Glutamatergic neuron (in vitro differentiated cells): Measurements from ENCODE around the gene HLA-E. TPM values are rescaled to one million over a fixed set of nuclear protein-coding genes. Genes with fewer than 3 reads are reported as not detected.
A peak's percentile ranks its signal among the peaks of the same experiment; 100 is the strongest.

Source experiments
- DNase-seq: peaks from one replicate; pipeline ENCODE4 v3.0.0; 2022
- H3K27ac Mint-ChIP-seq: one replicate; pipeline ENCODE4 v1.8.0; 2020; ENCODE audit warnings: mild to moderate bottlenecking, mixed read lengths, inconsistent platforms; ENCODE audit not compliant: unreplicated experiment
- H3K27me3 Mint-ChIP-seq: one replicate; pipeline ENCODE4 v1.8.0; 2020; ENCODE audit warnings: mild to moderate bottlenecking, moderate library complexity, mixed read lengths, inconsistent platforms; ENCODE audit not compliant: unreplicated experiment
- H3K36me3 Mint-ChIP-seq: one replicate; pipeline ENCODE4 v1.8.0; 2020; ENCODE audit warnings: mild to moderate bottlenecking, mixed read lengths, inconsistent platforms; ENCODE audit not compliant: unreplicated experiment
- H3K4me1 Mint-ChIP-seq: one replicate; pipeline ENCODE4 v1.8.0; 2020; ENCODE audit warnings: mild to moderate bottlenecking, low read depth, mixed read lengths, inconsistent platforms; ENCODE audit not compliant: unreplicated experiment
- H3K4me3 Mint-ChIP-seq: one replicate; pipeline ENCODE4 v1.8.0; 2020; ENCODE audit warnings: mild to moderate bottlenecking, mixed read lengths, inconsistent platforms; ENCODE audit not compliant: unreplicated experiment
- H3K9me3 Mint-ChIP-seq: one replicate; pipeline ENCODE4 v1.8.0; 2020; ENCODE audit warnings: mild to moderate bottlenecking, moderate library complexity, mixed read lengths, inconsistent platforms; ENCODE audit not compliant: unreplicated experiment
- total RNA-seq: library from RNA; stranded (reverse); fragmentation: NEBNext Ultra II Directional; extraction: Animal tissue kit (Norgen Biotek cat#: 25700); gene quantifications from one replicate; pipeline ENCODE4 v1.2.1, GENCODE V29; 2021; ENCODE audit not compliant: unreplicated experiment
- TF ChIP-seq, protein P1 (sequence below): fragments of 200-600 bp; sonication (generic); IDR thresholded peaks from one replicate; pipeline ENCODE4 v1.5.0; 2021; ENCODE audit not compliant: partially characterized antibody, unreplicated experiment

HLA-E gene
- total RNA-seq, 1 donor from 2014 or later = 18.1 TPM

DNA sequence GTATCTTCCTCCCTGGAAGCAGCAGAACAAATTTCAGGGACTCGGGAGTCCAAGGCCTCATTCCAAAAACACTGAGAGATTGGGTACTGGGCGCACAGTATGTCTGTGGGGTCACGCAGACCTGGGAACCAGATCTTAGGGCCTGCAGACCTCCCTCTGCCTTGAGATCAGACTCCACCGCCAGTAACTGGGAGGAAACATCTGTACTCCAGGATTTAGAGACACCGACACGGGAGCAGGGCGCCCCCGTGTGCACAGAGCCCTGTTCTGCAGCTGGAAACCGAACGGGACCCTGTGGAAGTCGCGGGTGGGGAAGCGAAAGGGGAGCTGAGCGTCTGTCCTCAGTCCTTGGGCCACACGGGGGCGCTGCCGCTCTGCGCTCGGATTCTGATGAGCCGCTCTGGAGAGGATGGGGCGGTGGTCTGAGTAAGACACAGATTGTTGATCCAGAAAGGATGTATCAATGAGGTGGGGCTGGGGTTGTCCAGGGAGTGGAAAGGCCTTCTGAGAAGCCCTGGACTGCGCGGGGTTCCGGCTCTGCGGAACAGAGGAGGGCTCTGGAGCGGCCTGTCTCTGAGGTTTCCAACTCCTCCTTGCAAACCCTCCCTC lies 35.7 kb upstream of the HLA-E start:
- Mint-ChIP-seq H3K27me3 (peaks cover 15% of the 10 kb centered on the region), H3K4me3 (no peak overlapping the region), H3K36me3 (no peaks in the 10 kb centered on the region), H3K4me1 (no peaks in the 10 kb centered on the region), H3K27ac (no peak overlapping the region), H3K9me3 (no peaks in the 10 kb centered on the region)
- TF ChIP-seq, protein P1, sequence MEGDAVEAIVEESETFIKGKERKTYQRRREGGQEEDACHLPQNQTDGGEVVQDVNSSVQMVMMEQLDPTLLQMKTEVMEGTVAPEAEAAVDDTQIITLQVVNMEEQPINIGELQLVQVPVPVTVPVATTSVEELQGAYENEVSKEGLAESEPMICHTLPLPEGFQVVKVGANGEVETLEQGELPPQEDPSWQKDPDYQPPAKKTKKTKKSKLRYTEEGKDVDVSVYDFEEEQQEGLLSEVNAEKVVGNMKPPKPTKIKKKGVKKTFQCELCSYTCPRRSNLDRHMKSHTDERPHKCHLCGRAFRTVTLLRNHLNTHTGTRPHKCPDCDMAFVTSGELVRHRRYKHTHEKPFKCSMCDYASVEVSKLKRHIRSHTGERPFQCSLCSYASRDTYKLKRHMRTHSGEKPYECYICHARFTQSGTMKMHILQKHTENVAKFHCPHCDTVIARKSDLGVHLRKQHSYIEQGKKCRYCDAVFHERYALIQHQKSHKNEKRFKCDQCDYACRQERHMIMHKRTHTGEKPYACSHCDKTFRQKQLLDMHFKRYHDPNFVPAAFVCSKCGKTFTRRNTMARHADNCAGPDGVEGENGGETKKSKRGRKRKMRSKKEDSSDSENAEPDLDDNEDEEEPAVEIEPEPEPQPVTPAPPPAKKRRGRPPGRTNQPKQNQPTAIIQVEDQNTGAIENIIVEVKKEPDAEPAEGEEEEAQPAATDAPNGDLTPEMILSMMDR = peak; percentile 83
- DNase-seq = peak; percentile 92

DNA sequence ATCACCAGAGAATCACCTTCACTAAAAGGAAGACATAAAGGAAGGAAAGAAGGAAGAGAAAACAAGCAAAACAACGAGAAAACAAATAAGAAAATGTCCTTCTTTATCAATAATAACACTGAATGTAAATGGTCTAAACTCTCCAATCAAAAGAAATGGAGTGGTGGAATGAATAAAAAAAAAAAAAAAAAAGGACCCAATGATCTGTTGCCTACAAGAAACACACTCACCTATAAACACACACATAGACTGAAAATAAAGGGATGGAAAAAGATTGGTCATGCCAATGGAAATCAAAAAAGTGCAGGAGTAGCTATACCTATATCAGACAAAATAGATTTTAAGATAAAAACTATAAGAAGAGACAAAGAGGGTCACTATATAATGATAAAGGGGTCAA lies 30.2 kb upstream of the HLA-E start:
- Mint-ChIP-seq H3K4me3 (no peak overlapping the region), H3K27ac (no peak overlapping the region), H3K36me3 (peaks cover 12% of the 10 kb centered on the region), H3K27me3 (peaks cover 35% of the 10 kb centered on the region), H3K4me1 (no peaks in the 10 kb centered on the region), H3K9me3 (peaks cover 3% of the 10 kb centered on the region)
- DNase-seq = no peak
- TF ChIP-seq, protein P1 = no peak

DNA sequence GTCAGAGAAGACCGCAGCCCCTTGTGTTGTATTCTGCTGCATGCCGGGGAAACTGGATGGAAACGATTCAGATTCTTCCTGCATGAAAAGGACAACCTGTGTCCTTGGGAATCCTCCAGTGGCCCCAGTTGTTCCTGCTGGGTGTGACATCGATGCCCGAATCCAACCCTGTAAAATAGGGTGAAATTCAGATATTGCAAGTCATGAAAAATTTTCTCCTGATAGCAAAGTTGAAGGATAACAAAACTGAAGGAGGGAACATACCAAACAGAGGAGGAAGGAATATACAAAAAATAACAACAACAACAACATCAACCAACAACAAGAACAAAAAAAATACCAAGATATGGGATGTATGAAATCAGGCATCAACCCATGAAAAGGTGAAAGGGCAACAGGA lies 28.3 kb upstream of the HLA-E start:
- DNase-seq = no peak
- Mint-ChIP-seq H3K27me3 (peaks cover 40% of the 10 kb centered on the region), H3K4me1 (peaks cover 3% of the 10 kb centered on the region), H3K27ac (no peak overlapping the region), H3K4me3 (no peak overlapping the region), H3K9me3 (peaks cover 3% of the 10 kb centered on the region), H3K36me3 (peaks cover 17% of the 10 kb centered on the region)
- TF ChIP-seq, protein P1 = no peak

GRCh38 chr6:30462482-30462881 lies 26.8 kb upstream of the HLA-E start:
- peaks cover 3% of the 10 kb centered on the region for H3K4me1 Mint-ChIP-seq
- peaks cover 5% of the 10 kb centered on the region for H3K9me3 Mint-ChIP-seq
- no peak overlapping the region for H3K27ac Mint-ChIP-seq
- TF ChIP-seq, protein P1 = no peak
- no peak for DNase-seq
- peaks cover 47% of the 10 kb centered on the region for H3K27me3 Mint-ChIP-seq
- H3K36me3 Mint-ChIP-seq = peaks cover 17% of the 10 kb centered on the region
- H3K4me3 Mint-ChIP-seq = no peak overlapping the region

DNA sequence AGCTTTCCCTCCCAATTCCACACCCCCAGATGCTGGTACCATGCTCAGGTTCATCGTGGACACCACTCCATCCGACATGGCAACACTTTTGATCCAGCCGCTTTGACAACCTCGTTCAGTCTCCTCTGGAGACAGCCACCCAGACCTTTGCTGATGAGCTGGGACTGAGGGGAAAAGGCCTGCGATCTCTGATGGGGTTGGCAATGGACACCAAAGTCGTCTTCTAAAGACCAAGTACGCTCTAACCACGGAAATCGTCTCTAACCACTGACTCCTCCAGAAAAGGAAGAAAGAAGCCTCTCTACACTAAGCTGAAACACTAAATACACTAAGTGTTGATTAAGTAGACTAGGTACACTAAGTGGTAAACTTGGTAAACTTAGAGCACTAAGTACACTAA lies 26.1 kb upstream of the HLA-E start:
- peaks cover 47% of the 10 kb centered on the region for H3K27me3 Mint-ChIP-seq

More for the DNA sequence above, 26.1 kb upstream of the HLA-E start:
- TF ChIP-seq, protein P1 = no peak
- Mint-ChIP-seq H3K9me3 (peaks cover 5% of the 10 kb centered on the region), H3K36me3 (peaks cover 17% of the 10 kb centered on the region), H3K4me3 (peak overlapping the region; percentile 18), H3K27ac (no peak overlapping the region), H3K4me1 (peaks cover 3% of the 10 kb centered on the region)
- no peak for DNase-seq
